GM12878 (cell line): ENCODE data around the gene UGGT2. TPM values are rescaled to one million over a fixed set of nuclear protein-coding genes. Genes with fewer than 3 reads are reported as not detected.

Source experiments
- ATAC-seq: fragments of 200-7000 bp; cut with Tn5 transposase; 3 replicates; pipeline ENCODE4 v1.9.1; 2020; ENCODE audit warnings: mild to moderate bottlenecking, moderate library complexity
- BruUV-seq: library from RNA; stranded (reverse); fragments of 400-500 nt; replicated peaks from 2 replicates; lab custom pipeline; 2021; lab: Mats Ljungman, UMichigan
- CTCF ChIA-PET: fragments of 300-600 bp; sonication (Branson Sonifier 250); formaldehyde crosslinking; extraction: SDS; loops from one replicate; lab custom pipeline; 2021; ENCODE audit warnings: inconsistent platforms; lab: Yijun Ruan, JAX
- POLR2A ChIA-PET: fragments of 350-600 bp; formaldehyde crosslinking; extraction: SDS; loops from one replicate; lab custom pipeline; 2021; ENCODE audit warnings: inconsistent platforms; lab: Charles Lee
- RAD21 ChIA-PET: fragments of 300-600 bp; sonication (Branson Sonifier 250); formaldehyde crosslinking; loops from one replicate; lab custom pipeline; 2023; ENCODE audit warnings: antibody characterized with exemption; ENCODE audit not compliant: unreplicated experiment; lab: Charles Lee
- SMC1A ChIA-PET: fragments of 300-600 bp; sonication (Branson Sonifier 250); formaldehyde crosslinking; loops from one replicate; lab custom pipeline; 2023; ENCODE audit not compliant: unreplicated experiment, uncharacterized antibody; lab: Charles Lee
- DNase-seq: peaks from one replicate; pipeline ENCODE4 v3.0.0-alpha.2; 2011; ENCODE audit warnings: low read depth, low spot score
- FAIRE-seq: peaks from 3 replicates; lab custom pipeline; 2011; peaks lifted over from hg19 to GRCh38; lab: Jason Lieb, UNC
- H2AFZ ChIP-seq: 2 replicates; pipeline ENCODE4 v1.6.0; 2011; ENCODE audit warnings: low read depth, low read length, control low read depth; ENCODE audit not compliant: control insufficient read depth
- H3K27ac ChIP-seq: 2 replicates; pipeline ENCODE4 v1.5.1; 2011; ENCODE audit warnings: control low read depth; ENCODE audit not compliant: control insufficient read depth, insufficient read depth
- H3K27me3 ChIP-seq, 2 experiments: replicated peaks in 1 of 2; 2 replicates each; pipeline versions ENCODE4 v1.6.0 to v1.6.1; 2011; ENCODE audit warnings: low read length in 1 of 2; ENCODE audit not compliant: control insufficient read depth in 2 of 2, insufficient read depth in 2 of 2
- H3K36me3 ChIP-seq, 2 experiments: 2 replicates each; pipeline ENCODE4 v1.5.1; 2011; ENCODE audit warnings: low read length in 1 of 2; ENCODE audit not compliant: control insufficient read depth in 2 of 2, insufficient read depth in 2 of 2
- H3K4me1 ChIP-seq: 2 replicates; pipeline ENCODE4 v1.6.1; 2011; ENCODE audit warnings: mild to moderate bottlenecking, low read length, moderate library complexity, mixed read lengths; ENCODE audit not compliant: control insufficient read depth, insufficient read depth
- H3K4me2 ChIP-seq: 2 replicates; pipeline ENCODE4 v1.6.0; 2011; ENCODE audit warnings: control low read depth; ENCODE audit not compliant: control insufficient read depth, insufficient read depth
- H3K4me3 ChIP-seq: fragments of 200-600 bp; sonication (generic); 2 replicates; pipeline ENCODE4 v1.5.1; 2016
- H3K79me2 ChIP-seq: 2 replicates; pipeline ENCODE4 v1.6.0; 2011; ENCODE audit warnings: low read length; ENCODE audit not compliant: control insufficient read depth, insufficient read depth
- H3K9ac ChIP-seq: 2 replicates; pipeline ENCODE4 v1.8.0; 2011; ENCODE audit warnings: low read length, control low read depth, mixed read lengths; ENCODE audit not compliant: control insufficient read depth, insufficient read depth
- H3K9me3 ChIP-seq: replicated peaks from 3 replicates; pipeline ENCODE4 v1.5.1; 2011; ENCODE audit warnings: mild to moderate bottlenecking, low read length; ENCODE audit not compliant: control insufficient read depth, insufficient read depth
- H4K20me1 ChIP-seq: 2 replicates; pipeline ENCODE4 v1.6.0; 2011; ENCODE audit not compliant: control insufficient read depth, insufficient read depth
- BACH1 ChIP-seq: fragments of 450-650 bp; IDR thresholded peaks from 2 replicates; pipeline ENCODE4 v1.6.1; 2017; ENCODE audit warnings: mild to moderate bottlenecking, borderline replicate concordance
- CBX5 ChIP-seq: sonication (generic); IDR thresholded peaks from 2 replicates; pipeline ENCODE4 v1.6.1; 2016; ENCODE audit warnings: low read depth, moderate library complexity, mild to moderate bottlenecking, inconsistent platforms
- CHD4 ChIP-seq: fragments of 200-600 bp; sonication (generic); IDR thresholded peaks from 2 replicates; pipeline ENCODE4 v1.6.1; 2016; ENCODE audit warnings: mild to moderate bottlenecking
- CREB1 ChIP-seq: IDR thresholded peaks from 2 replicates; pipeline ENCODE4 v1.6.1; 2012; ENCODE audit warnings: low read depth, mild to moderate bottlenecking, inconsistent platforms
- GATAD2B ChIP-seq: fragments of 450-650 bp; conservative IDR thresholded peaks from 2 replicates; pipeline ENCODE4 v1.6.1; 2017; ENCODE audit warnings: low read depth, mild to moderate bottlenecking, moderate library complexity
- IKZF1 ChIP-seq: fragments of 450-650 bp; conservative IDR thresholded peaks from 2 replicates; pipeline ENCODE4 v1.6.1; 2017; ENCODE audit warnings: antibody characterized with exemption, mild to moderate bottlenecking
- JUND ChIP-seq: IDR thresholded peaks from 2 replicates; pipeline ENCODE4 v1.6.1; 2012; ENCODE audit warnings: low read depth, mild to moderate bottlenecking, low read length, improper control_type of control experiment, moderate library complexity
- MAX ChIP-seq: IDR thresholded peaks from 2 replicates; pipeline ENCODE4 v1.6.1; 2012; ENCODE audit warnings: low read depth, low read length, improper control_type of control experiment
- PKNOX1 ChIP-seq: fragments of 450-650 bp; IDR thresholded peaks from 2 replicates; pipeline ENCODE4 v1.6.1; 2016; ENCODE audit warnings: mild to moderate bottlenecking
- SMC3 ChIP-seq: IDR thresholded peaks from 2 replicates; pipeline ENCODE4 v1.6.1; 2011; ENCODE audit warnings: low read length, improper control_type of control experiment, borderline replicate concordance
- SUZ12 ChIP-seq: fragments of 200-600 bp; sonication (generic); IDR thresholded peaks from one replicate; pipeline ENCODE4 v1.6.1; 2018; ENCODE audit warnings: antibody characterized with exemption, mild to moderate bottlenecking; ENCODE audit not compliant: unreplicated experiment
- TAF1 ChIP-seq: IDR thresholded peaks from 2 replicates; pipeline ENCODE4 v1.6.1; 2011; ENCODE audit warnings: mild to moderate bottlenecking, low read depth, low read length, borderline replicate concordance
- YBX1 ChIP-seq: fragments of 450-650 bp; IDR thresholded peaks from 2 replicates; pipeline ENCODE4 v1.6.1; 2016; ENCODE audit warnings: antibody characterized with exemption
- WGBS: methylation state at CpG from one replicate; pipeline ENCODE4 v1.1.6; 2016; ENCODE audit warnings: low lambda C conversion rate; ENCODE audit not compliant: insufficient replicate concordance, insufficient coverage; ENCODE audit errors: missing lambda C conversion rate; 5-methylcytosine and 5-hydroxymethylcytosine counted together
- in situ Hi-C: fragments of 300-500 bp; cut with MboI; formaldehyde crosslinking; loops from 9 replicates; pipeline ENCODE4 v1.14.3; 2018; ENCODE audit warnings: mixed read lengths
- intact Hi-C: fragments of 100-400 bp; cut with micrococcal nuclease; formaldehyde crosslinking; loops from one replicate; pipeline ENCODE4 v1.14.2; 2022; ENCODE audit not compliant: unreplicated experiment
- polyA plus RNA-seq, 11 experiments: library from polyadenylated mRNA; depleted of rRNA in 4 of 11; unstranded in 6 of 11; stranded (reverse) in 5 of 11; fragments of >200 nt; fragmentation: Nextera tagmentation in 4 of 11; fragmentation: Illumina TruSeq in 1 of 11; extraction: Ambion mirVana in 4 of 11; extraction: Trizol in 1 of 11; gene quantifications; 1 replicate in 1 of 11; 2 replicates in 10 of 11; pipeline versions ENCODE4 v1.2.1 to v1.2.3, GENCODE V29; 2011 to 2016; ENCODE audit warnings: inconsistent platforms in 2 of 11, missing spikeins in 2 of 11, low read depth in 1 of 11
- total RNA-seq, 4 experiments: library from RNA; depleted of rRNA in 3 of 4; stranded (reverse); fragments of >200 nt in 3 of 4; fragmentation: Illumina TruSeq in 1 of 4; extraction: Trizol in 1 of 4; gene quantifications; 2 replicates each; pipeline versions ENCODE4 v1.2.1 to v1.2.3, GENCODE V29; 2013 to 2021

Gene UGGT2
- total and polyA plus RNA-seq, 10 of the 15 experiments (the other 5 are each of a cell fraction or from before 2014, with no cell fraction given), result 4.9 to 29.0 (median 17.3) TPM

- CTCF ChIA-PET, result interaction anchor here (0.6 to 8.1 kb wide), 41 partner anchors 9 to 644 kb away, joined by 3 to 192 read pairs (median 4); no protein-coding TSS in a partner anchor
- Histone ChIP-seq H3K9ac (no peak overlapping the region), H3K4me3 (no peak overlapping the region), H4K20me1 (no peaks in the 10 kb centered on the region), H2AFZ (no peak overlapping the region), H3K4me2 (no peak overlapping the region), H3K9me3 (no peaks in the 10 kb centered on the region), H3K27me3 (no peaks in the 10 kb centered on the region), H3K27ac (no peak overlapping the region), H3K79me2 (no peaks in the 10 kb centered on the region), H3K4me1 (no peaks in the 10 kb centered on the region), H3K36me3 (no peaks in the 10 kb centered on the region)
- SMC1A ChIA-PET, result interaction anchor here (1.2 to 6.3 kb wide), 18 partner anchors 8 to 339 kb away, joined by 3 to 139 read pairs (median 4); no protein-coding TSS in a partner anchor
- ATAC-seq (no peak), FAIRE-seq (no peak), DNase-seq (no peak)
- RAD21 ChIA-PET, result interaction anchor here (0.8 to 5.0 kb wide), 14 partner anchors 12 to 341 kb away, joined by 3 to 101 read pairs (median 4); no protein-coding TSS in a partner anchor
- POLR2A ChIA-PET, result interaction anchor here (0.6 kb wide), 1 partner anchor 128 kb away, joined by 7 read pairs; no protein-coding TSS in a partner anchor
- TF ChIP-seq CHD4, result no peak
- no peak for TF ChIP-seq MAX
- no peak for TF ChIP-seq CREB1
- TF ChIP-seq JUND, result no peak
- TF ChIP-seq SMC3, result no peak
- TF ChIP-seq CBX5, result no peak
- TF ChIP-seq GATAD2B, result no peak
- TF ChIP-seq SUZ12, result no peak
- no peak for TF ChIP-seq PKNOX1
- TF ChIP-seq TAF1, result no peak
- no peak for TF ChIP-seq YBX1
- TF ChIP-seq BACH1, result no peak
- TF ChIP-seq IKZF1, result no peak
- no TSS peak for BruUV-seq
- intact Hi-C loops, result loop anchor here (5.0 to 10.0 kb wide), 3 partner anchors 156 to 428 kb away; partner anchors contain the start of gene DNAJC3
- in situ Hi-C loops, result loop anchor here (25.0 kb wide), 1 partner anchor 221 kb away; no protein-coding TSS in a partner anchor
- whole genome bisulfite sequencing, result 100% methylated on average over 1 of the region's 1 CpG
These were observed 220.1 kb downstream of the UGGT2 start for GRCh38 chr13:95833126-95833525.
